Neural crest cell (in vitro differentiated cells): ENCODE measurements around the gene GPD1. TPM values are rescaled to one million over a fixed set of nuclear protein-coding genes. Genes with fewer than 3 reads are reported as not detected.

Experiments
- DNase-seq: peaks from one replicate; pipeline ENCODE4 v3.0.0; 2021; ENCODE audit warnings: low read depth, mixed read lengths, low spot score
- H3K27ac Mint-ChIP-seq: one replicate; pipeline ENCODE4 v1.8.0; 2021; ENCODE audit warnings: mild to moderate bottlenecking, mixed read lengths; ENCODE audit not compliant: unreplicated experiment
- H3K27me3 Mint-ChIP-seq: 2 replicates; pipeline ENCODE4 v1.8.0; 2021; ENCODE audit warnings: low read depth, mild to moderate bottlenecking, mixed read lengths
- H3K36me3 Mint-ChIP-seq: 2 replicates; pipeline ENCODE4 v1.8.0; 2021; ENCODE audit warnings: low read depth, mild to moderate bottlenecking, mixed read lengths
- H3K4me1 Mint-ChIP-seq: 2 replicates; pipeline ENCODE4 v1.8.0; 2021; ENCODE audit warnings: mixed read lengths
- H3K4me3 Mint-ChIP-seq: one replicate; pipeline ENCODE4 v1.8.0; 2021; ENCODE audit warnings: mild to moderate bottlenecking, mixed read lengths
- H3K9me3 Mint-ChIP-seq: 2 replicates; pipeline ENCODE4 v1.8.0; 2021; ENCODE audit warnings: mixed read lengths
- CTCF ChIP-seq: fragments of 200-600 bp; sonication (generic); conservative IDR thresholded peaks from 2 replicates; pipeline ENCODE4 v1.5.0; 2021; ENCODE audit warnings: antibody characterized with exemption, mild to moderate bottlenecking
- total RNA-seq: library from RNA; stranded (reverse); gene quantifications from 2 replicates; pipeline ENCODE4 v1.2.1, GENCODE V29; 2021

Gene GPD1
- total RNA-seq, 1 donor from 2014 or later = 0.49 TPM

GRCh38 chr12:50120953-50121352 is 17.1 kb downstream of the GPD1 start:
- Mint-ChIP-seq H3K36me3 (no peaks in the 10 kb centered on the region), H3K27me3 (no peaks in the 10 kb centered on the region), H3K4me3 (no peak overlapping the region), H3K9me3 (no peaks in the 10 kb centered on the region), H3K4me1 (no peaks in the 10 kb centered on the region), H3K27ac (no peak overlapping the region)
- DNase-seq = no peak
- TF ChIP-seq CTCF = no peak

GRCh38 chr12:50121641-50122040 is 17.8 kb downstream of the GPD1 start:
- Mint-ChIP-seq H3K9me3 (no peaks in the 10 kb centered on the region), H3K27me3 (no peaks in the 10 kb centered on the region)
- TF ChIP-seq CTCF = no peak

GRCh38 chr12:50123203-50123602 is 19.4 kb downstream of the GPD1 start:
- H3K4me3 Mint-ChIP-seq = no peak overlapping the region
- no peaks in the 10 kb centered on the region for H3K36me3 Mint-ChIP-seq
- no peak overlapping the region for H3K27ac Mint-ChIP-seq
- H3K4me1 Mint-ChIP-seq = no peaks in the 10 kb centered on the region
- no peaks in the 10 kb centered on the region for H3K9me3 Mint-ChIP-seq
- TF ChIP-seq CTCF = no peak
- no peak for DNase-seq
- no peaks in the 10 kb centered on the region for H3K27me3 Mint-ChIP-seq

More at GRCh38 chr12:50121641-50122040, 17.8 kb downstream of the GPD1 start:
- Mint-ChIP-seq H3K27ac (no peak overlapping the region), H3K4me1 (no peaks in the 10 kb centered on the region), H3K4me3 (no peak overlapping the region), H3K36me3 (no peaks in the 10 kb centered on the region)
- no peak for DNase-seq

- no peak overlapping the region for H3K27ac Mint-ChIP-seq
- H3K36me3 Mint-ChIP-seq = peaks cover 5% of the 10 kb centered on the region
- DNase-seq = no peak
- no peaks in the 10 kb centered on the region for H3K4me1 Mint-ChIP-seq
- no peak for TF ChIP-seq CTCF
- no peaks in the 10 kb centered on the region for H3K9me3 Mint-ChIP-seq
- H3K4me3 Mint-ChIP-seq = no peak overlapping the region
- H3K27me3 Mint-ChIP-seq = no peaks in the 10 kb centered on the region
Measured at GRCh38 chr12:50127546-50127945, 23.7 kb downstream of the GPD1 start.

GRCh38 chr12:50129290-50129689 is 25.5 kb downstream of the GPD1 start:
- DNase-seq = no peak
- no peaks in the 10 kb centered on the region for H3K4me1 Mint-ChIP-seq
- no peak overlapping the region for H3K27ac Mint-ChIP-seq
- TF ChIP-seq CTCF = no peak
- H3K9me3 Mint-ChIP-seq = no peaks in the 10 kb centered on the region
- no peaks in the 10 kb centered on the region for H3K27me3 Mint-ChIP-seq
- H3K36me3 Mint-ChIP-seq = peaks cover 5% of the 10 kb centered on the region
- H3K4me3 Mint-ChIP-seq = no peak overlapping the region
